ENCODE measurements around the gene KCNN3.

The KCNN3 gene

GRCh38 chr1:154715385-154715784 lies 154.7 kb downstream of the KCNN3 start:
- TF ChIP-seq FOXP2 (optimal IDR thresholded peaks at IDR 0.05; ENCODE audit: borderline replicate concordance, extremely low read depth, extremely low read length, insufficient read depth) (no peak), POLR2AphosphoS5 (IDR thresholded peaks at IDR 0.05; ENCODE audit: low read depth, low read length) (no peak), SIN3A (IDR thresholded peaks at IDR 0.05; ENCODE audit: borderline replicate concordance, insufficient read depth, low read length) (no peak), REST (IDR thresholded peaks at IDR 0.05; ENCODE audit: insufficient read depth in 1 of 2, low read depth in 2 of 2, low read length in 2 of 2) (no peak), TAF1 (IDR thresholded peaks at IDR 0.05; ENCODE audit: borderline replicate concordance, insufficient read depth, low read length) (no peak)

DNA sequence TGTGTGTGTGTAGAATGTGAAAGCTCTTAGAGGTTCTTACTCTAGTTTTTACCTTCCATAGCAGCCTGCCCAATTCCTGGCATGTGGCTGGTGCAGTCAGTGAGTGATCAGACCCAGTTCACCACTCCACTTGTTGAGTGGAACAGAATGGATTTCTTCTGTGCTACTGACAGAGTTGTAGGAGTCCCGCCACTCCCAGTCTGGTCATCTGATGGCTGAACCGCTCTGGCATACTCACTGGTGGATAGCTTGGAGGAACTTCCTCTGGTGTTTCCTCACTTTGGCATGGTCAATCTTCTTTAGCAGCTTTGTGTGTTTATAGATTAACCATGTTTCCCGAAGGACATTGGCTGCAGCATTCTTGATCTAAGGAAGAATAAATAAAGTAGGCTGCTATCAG lies 155.4 kb downstream of the KCNN3 start:
- no peak for TF ChIP-seq POLR2AphosphoS5 (IDR thresholded peaks at IDR 0.05; ENCODE audit: low read depth, low read length)
- TF ChIP-seq SIN3A (IDR thresholded peaks at IDR 0.05; ENCODE audit: borderline replicate concordance, insufficient read depth, low read length), result no peak
- no peak for TF ChIP-seq TAF1 (IDR thresholded peaks at IDR 0.05; ENCODE audit: borderline replicate concordance, insufficient read depth, low read length)
- no peak for TF ChIP-seq FOXP2 (optimal IDR thresholded peaks at IDR 0.05; ENCODE audit: borderline replicate concordance, extremely low read depth, extremely low read length, insufficient read depth)
- TF ChIP-seq REST (IDR thresholded peaks at IDR 0.05; ENCODE audit: insufficient read depth in 1 of 2, low read depth in 2 of 2, low read length in 2 of 2), result no peak

GRCh38 chr1:154714052-154714623 lies 155.9 kb downstream of the KCNN3 start:
- TF ChIP-seq FOXP2 (optimal IDR thresholded peaks at IDR 0.05; ENCODE audit: borderline replicate concordance, extremely low read depth, extremely low read length, insufficient read depth) (no peak), POLR2AphosphoS5 (IDR thresholded peaks at IDR 0.05; ENCODE audit: low read depth, low read length) (no peak), REST (IDR thresholded peaks at IDR 0.05; ENCODE audit: insufficient read depth in 1 of 2, low read depth in 2 of 2, low read length in 2 of 2) (no peak), TAF1 (IDR thresholded peaks at IDR 0.05; ENCODE audit: borderline replicate concordance, insufficient read depth, low read length) (no peak), SIN3A (IDR thresholded peaks at IDR 0.05; ENCODE audit: borderline replicate concordance, insufficient read depth, low read length) (no peak)

DNA sequence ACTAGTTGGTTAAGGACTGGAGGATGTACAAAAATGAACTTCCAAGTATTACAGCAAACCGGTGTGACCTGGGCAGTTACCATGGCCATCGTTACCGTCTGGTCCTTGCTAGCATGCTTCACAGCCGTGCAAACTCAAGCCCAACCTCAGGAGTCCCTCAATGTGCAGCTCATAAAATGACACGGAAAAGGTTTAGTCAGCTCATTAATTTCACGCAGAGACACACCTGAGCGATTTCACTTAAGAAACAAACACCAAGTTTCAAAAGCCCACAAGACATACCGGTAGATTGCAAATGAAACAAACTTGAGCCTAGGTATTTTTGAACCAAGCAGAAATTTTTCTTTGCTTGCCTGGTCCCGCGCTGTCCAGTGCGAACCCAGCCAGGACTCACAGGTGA lies 157.1 kb downstream of the KCNN3 start:
- TF ChIP-seq REST (IDR thresholded peaks at IDR 0.05; ENCODE audit: insufficient read depth in 1 of 2, low read depth in 2 of 2, low read length in 2 of 2) (no peak), FOXP2 (optimal IDR thresholded peaks at IDR 0.05; ENCODE audit: borderline replicate concordance, extremely low read depth, extremely low read length, insufficient read depth) (no peak), TAF1 (IDR thresholded peaks at IDR 0.05; ENCODE audit: borderline replicate concordance, insufficient read depth, low read length) (no peak), POLR2AphosphoS5 (IDR thresholded peaks at IDR 0.05; ENCODE audit: low read depth, low read length) (no peak), SIN3A (IDR thresholded peaks at IDR 0.05; ENCODE audit: borderline replicate concordance, insufficient read depth, low read length) (no peak)

All from PFSK-1 (cell line).